GM19043 (cell line): ENCODE measurements around the gene TARM1.

Experiments
- ATAC-seq: cut with Tn5 transposase; IDR thresholded peaks from one replicate; pipeline ENCODE4 v1.9.1; 2021; ENCODE audit warnings: low read depth; ENCODE audit not compliant: unreplicated experiment

The TARM1 gene

DNA sequence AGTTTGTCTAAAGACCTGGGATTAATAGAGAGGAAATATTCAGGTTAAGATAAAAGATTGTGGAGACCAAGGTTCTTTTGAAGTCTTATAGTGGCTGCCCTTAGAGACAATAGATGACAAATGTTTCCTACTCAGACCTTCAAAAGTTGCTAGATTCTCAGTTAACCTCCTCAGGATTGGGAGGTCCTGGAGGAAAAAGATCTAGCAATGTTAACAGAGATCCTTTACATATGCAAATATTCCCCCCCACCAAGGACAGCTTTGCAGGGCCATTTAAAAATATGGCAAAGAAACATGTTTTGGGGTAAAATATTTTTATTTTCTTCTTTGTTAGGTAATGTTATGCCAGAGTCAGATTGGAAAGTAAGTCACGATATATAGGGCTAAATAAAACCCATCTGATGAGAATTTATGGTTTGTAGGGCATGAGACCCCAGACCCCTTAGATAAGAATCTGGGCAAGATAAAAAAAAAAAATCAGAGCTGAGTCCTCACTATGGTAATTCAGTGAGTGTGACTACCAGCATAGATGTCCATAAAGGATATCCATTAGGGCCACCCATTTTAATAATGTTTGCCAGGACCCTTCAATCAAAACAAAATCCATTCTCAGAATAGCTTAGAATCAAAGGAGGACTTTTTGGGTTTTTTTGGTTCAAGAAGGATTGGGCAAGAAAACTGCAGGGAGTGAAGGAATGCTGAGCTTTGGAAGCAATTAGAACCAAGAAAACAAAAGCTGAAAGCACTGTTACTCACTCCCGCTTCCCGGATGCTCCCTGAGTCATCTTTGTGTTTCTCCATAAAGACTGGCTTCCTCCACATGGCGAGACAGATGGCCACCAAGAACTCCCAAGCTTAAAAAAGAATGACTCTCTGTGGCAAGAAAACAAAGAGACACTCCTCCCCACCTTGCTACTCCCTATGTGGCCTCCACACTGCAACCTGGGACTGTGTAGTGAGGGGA lies 45.7 kb downstream of the TARM1 start:
- ATAC-seq: no peak

DNA sequence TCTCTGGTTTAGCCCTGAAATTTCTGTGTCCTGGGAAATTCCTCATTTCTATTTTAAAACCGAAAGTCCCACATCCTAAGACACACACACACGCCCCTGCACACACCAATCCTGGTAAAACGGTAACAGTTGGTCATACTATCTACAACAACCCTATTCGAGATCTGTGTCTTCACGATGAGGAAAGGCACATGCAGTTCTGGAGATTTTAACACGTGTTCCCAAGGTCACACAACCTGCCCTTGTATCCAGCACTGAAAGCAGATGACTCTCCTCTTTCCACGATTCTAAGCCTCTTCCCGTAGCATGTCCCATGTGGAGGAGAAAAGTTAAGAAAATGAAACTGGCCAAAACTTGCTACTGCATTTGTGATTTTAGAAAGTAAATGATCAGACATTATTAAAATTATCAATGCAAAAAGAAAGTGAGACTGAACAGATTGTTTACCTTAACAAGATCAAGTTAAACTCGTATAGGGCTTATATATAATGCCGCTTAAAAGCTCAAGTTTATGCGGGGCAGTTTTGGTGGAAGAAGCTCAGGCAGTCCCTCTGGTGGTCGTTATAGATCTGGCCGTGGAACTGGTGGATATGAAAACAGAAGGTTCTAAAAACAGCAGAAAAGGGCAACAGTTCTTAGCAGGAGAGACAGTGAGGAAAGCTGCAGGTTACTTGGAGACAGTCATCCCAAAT lies 50.1 kb downstream of the TARM1 start:
- ATAC-seq: no peak

DNA sequence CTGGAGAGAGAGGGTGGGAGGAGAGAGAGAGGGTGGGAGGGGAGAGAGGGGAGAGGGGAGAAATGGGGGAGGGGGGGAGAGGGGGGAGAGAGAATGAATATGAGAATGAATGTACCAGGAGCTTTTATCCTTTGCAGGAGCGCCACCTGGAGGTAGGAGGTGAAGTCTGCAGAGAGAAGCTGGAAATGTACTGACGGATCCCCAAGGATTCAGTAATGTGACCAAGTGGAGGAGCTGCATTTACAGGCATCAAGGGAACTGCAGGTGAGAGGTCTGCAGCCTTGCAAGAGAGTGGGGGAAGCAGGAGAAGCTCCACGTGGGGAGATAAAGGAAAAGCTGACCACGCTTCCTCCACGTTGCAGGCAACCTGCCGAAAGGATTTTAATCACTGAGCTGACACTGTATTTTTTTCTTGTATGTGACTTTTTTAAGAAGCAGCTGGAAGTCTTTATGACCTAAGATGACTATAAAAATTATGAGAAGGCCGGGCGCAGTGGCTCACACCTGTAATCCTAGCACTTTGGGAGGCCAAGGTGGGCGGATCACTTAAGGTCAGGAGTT lies 51.2 kb downstream of the TARM1 start:
- ATAC-seq: no peak

DNA sequence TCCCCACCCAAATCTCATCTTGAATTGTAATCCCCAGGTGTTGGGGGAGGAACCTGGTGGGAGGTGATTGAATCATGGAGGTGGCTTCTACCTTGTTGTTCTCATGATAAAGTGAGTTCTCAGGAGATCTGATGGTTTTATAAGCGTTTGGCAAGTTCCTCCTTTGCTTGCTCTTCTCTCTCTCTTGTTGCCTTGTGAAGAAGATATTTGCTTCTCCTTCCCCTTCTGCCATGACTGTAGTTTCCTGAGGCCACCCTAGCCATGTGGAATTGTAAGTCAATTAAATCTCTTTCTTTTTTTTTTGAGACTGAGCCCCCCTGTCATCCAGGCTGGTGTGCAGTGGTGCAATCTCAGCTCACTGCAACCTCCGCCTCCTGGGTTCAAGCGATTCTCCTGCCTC lies 51.9 kb downstream of the TARM1 start:
- no peak for ATAC-seq

DNA sequence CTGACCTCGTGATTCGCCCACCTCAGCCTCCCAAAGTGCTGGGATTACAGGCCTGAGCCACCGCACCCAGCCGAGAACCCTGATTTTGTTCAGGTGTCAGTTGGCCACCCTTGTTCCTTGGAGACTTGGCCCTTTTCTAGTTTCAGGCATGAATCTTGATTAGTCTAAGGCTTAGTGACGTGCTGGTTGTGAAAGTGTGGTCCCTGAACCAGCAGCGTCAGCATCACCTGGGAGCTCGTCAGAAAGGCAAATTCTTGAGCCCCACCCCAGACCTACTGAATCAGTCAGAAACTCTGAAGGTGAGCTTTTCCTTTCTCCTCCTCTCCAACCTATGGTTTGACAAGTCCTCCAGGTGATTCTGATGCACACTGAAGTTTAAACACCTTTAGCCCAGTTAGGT lies 54.5 kb downstream of the TARM1 start:
- ATAC-seq: no peak

DNA sequence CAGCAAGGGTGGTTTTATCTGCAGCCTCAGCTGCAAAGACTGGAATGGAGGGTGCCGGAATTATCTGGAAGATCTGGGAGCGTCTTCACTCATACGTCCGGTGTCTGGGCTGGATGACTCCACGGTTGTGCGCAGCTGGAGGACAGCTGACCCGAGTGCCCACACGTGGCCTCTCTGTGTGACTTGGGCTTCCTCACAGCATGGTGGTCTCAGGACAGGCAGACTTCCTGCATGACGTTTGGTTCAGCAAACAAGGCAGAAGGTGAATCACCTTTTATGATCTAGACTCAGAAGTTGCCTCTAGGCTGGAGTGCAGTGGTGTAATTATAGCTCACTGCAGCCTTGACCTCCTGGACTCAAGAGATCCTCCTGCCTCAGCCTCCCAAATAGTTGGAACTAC lies 56.5 kb downstream of the TARM1 start:
- no peak for ATAC-seq

DNA sequence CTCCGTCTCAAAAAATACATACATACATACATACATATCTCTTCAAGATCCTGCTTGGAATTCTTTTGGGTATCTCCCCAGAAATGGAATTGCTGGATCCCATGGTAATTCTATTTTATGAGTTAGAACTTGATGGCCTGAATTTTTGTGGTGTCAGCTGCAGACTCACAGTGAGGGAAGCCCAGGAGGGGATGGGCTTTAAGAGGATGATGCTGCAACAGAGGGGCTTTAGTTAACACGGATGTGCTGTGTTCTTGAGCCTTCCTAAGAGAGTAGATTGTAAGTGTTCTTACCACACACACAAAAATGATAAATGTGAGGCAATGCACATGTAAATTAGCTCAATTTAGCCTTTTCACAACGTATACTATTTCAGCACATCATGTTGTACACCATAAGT lies 58.0 kb downstream of the TARM1 start:
- ATAC-seq: no peak

DNA sequence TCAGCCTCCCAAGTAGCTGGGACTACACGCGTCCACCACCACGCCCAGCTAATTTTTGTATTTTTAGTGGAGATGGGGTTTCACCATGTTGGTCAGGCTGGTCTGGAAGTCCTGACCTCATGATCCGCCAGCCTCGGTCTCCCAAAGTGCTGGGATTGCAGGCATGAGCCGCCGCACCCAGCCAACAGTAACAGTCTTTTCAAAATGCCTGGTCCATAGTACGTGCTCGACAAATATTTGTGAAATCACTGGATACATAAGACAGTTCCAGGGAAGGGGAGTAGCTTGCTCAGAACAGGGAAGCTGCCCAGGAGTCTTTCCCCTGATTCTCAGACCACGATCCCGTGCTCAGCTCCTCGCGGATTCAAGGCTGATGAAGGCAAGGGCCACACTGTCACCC lies 59.2 kb downstream of the TARM1 start:
- ATAC-seq: no peak

DNA sequence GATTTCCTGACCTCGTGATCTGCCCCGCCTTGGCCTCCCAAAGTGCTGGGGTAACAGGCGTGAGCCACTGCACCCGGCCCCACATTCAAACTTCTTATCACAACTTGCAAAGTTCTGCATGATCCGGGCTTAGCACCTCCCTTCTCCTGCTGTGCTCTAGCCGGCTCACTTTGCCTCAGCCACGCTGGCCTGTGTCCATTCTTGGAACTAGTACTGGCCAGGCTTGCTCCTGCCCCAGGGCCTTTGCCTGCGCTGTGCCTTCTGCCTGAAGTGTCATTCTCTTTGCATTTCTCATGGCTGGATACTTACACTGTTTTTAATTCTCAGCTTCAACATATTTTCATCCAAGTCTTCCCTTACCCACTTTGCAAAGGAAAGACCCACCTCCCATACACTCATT lies 59.8 kb downstream of the TARM1 start:
- no peak for ATAC-seq
